Peyer's patch (tissue), 4 donors: ENCODE data around the gene CIB4.

Source experiments
- POLR2A ChIP-seq, 2 donors: fragments of 450-650 bp; IDR thresholded peaks; one replicate each; pipeline ENCODE4 v1.5.1; 2017; ENCODE audit warnings: antibody characterized with exemption in 2 of 2, mild to moderate bottlenecking in 2 of 2, moderate library complexity in 2 of 2
- TF ChIP-seq, protein P1 (sequence below), 6 experiments: fragments of 450-650 bp in 4 of 6; fragments of 200-600 bp in 2 of 6; sonication (generic) in 1 of 6; IDR thresholded peaks; one replicate each; pipeline ENCODE4 v1.5.1; 2017 to 2019; ENCODE audit warnings: antibody characterized with exemption in 6 of 6, mild to moderate bottlenecking in 3 of 6, moderate library complexity in 1 of 6

DNA sequence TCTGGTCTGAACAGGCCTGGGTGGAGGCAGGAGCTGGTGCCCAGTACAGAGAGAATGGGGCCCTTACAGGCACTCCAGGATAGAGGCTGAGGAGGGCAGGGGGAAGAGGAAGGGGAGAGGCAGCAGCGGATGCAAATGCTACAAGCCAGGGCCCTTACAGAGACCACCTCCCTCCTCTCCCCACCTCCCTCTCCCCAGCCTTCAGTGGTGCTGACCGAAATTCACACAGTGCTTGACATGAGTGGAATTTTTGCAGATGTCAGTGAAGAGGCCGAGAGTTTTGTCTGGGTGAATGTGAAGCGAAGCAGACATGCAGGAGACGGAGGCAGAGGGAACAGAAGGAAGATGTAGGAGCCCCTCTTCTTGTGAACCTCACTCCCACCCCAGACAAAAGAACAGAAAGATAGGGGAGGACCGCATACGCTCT lies 31.9 kb downstream of the CIB4 start:
- TF ChIP-seq POLR2A (IDR thresholded peaks at IDR 0.05), result no peak
- TF ChIP-seq, protein P1, sequence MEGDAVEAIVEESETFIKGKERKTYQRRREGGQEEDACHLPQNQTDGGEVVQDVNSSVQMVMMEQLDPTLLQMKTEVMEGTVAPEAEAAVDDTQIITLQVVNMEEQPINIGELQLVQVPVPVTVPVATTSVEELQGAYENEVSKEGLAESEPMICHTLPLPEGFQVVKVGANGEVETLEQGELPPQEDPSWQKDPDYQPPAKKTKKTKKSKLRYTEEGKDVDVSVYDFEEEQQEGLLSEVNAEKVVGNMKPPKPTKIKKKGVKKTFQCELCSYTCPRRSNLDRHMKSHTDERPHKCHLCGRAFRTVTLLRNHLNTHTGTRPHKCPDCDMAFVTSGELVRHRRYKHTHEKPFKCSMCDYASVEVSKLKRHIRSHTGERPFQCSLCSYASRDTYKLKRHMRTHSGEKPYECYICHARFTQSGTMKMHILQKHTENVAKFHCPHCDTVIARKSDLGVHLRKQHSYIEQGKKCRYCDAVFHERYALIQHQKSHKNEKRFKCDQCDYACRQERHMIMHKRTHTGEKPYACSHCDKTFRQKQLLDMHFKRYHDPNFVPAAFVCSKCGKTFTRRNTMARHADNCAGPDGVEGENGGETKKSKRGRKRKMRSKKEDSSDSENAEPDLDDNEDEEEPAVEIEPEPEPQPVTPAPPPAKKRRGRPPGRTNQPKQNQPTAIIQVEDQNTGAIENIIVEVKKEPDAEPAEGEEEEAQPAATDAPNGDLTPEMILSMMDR (IDR thresholded peaks at IDR 0.05), result no peak
